Right lobe of liver (tissue), 4 donors: Measurements from ENCODE around the gene KCNQ5.

Experiments used
- CTCF ChIP-seq, 4 donors: fragments of 200-600 bp in 3 of 4; fragments of 450-650 bp in 1 of 4; IDR thresholded peaks; one replicate each; pipeline versions ENCODE4 v1.5.1 to v1.8.0; 2016 to 2022; ENCODE audit warnings: antibody characterized with exemption in 4 of 4, mild to moderate bottlenecking in 2 of 4
- POLR2A ChIP-seq: fragments of 450-650 bp; IDR thresholded peaks from one replicate; pipeline ENCODE4 v1.6.1; 2017; ENCODE audit warnings: antibody characterized with exemption, mild to moderate bottlenecking
- donor health status: DM: no; HTN: no; CAD: no.
- donor health status: DM: no; HTN: no; CAD: no.
- donor health status: DM: no; HTN: yes; CAD: no.

- TF ChIP-seq CTCF (IDR thresholded peaks at IDR 0.05) (no peak), POLR2A (no peak)
Observed at GRCh38 chr6:72984981-72985665, 363.3 kb downstream of the KCNQ5 start.
